H7 (cell line): Measurements from ENCODE around the gene MAMDC2. TPM values are rescaled to one million over a fixed set of nuclear protein-coding genes. Genes with fewer than 3 reads are reported as not detected.
A peak's percentile ranks its signal among the peaks of the same experiment; 100 is the strongest.

Experiments used
- DNase-seq: peaks from one replicate; pipeline ENCODE4 v3.0.0; 2012
- H3K27me3 ChIP-seq: 2 replicates; pipeline ENCODE4 v1.6.0; 2011; ENCODE audit warnings: mild to moderate bottlenecking, low read length; ENCODE audit not compliant: control insufficient read depth, insufficient read depth
- H3K36me3 ChIP-seq: replicated peaks from 2 replicates; pipeline ENCODE4 v1.5.1; 2011; ENCODE audit warnings: low read length; ENCODE audit not compliant: control insufficient read depth, insufficient read depth
- H3K4me3 ChIP-seq: 2 replicates; pipeline ENCODE4 v1.5.1; 2011; ENCODE audit warnings: low read depth, mild to moderate bottlenecking, control low read depth, low read length, moderate library complexity; ENCODE audit not compliant: insufficient read depth
- total RNA-seq: library from RNA; depleted of rRNA; stranded (reverse); fragments of >200 nt; shearing (Covaris generic); gene quantifications from 2 replicates; pipeline ENCODE4 v1.2.3, GENCODE V29; 2014

The MAMDC2 gene
- total RNA-seq, 1 experiment from 2014 or later = 5.4 TPM

- H3K4me3 ChIP-seq = no peak overlapping the region
- DNase-seq = no peak
- H3K27me3 ChIP-seq = no peaks in the 10 kb centered on the region
- H3K36me3 ChIP-seq = no peaks in the 10 kb centered on the region
Observed at GRCh38 chr9:70066874-70067273, 23.2 kb downstream of the MAMDC2 start.

GRCh38 chr9:70069704-70070103 is 26.1 kb downstream of the MAMDC2 start:
- Histone ChIP-seq H3K4me3 (no peak overlapping the region), H3K36me3 (no peaks in the 10 kb centered on the region), H3K27me3 (no peaks in the 10 kb centered on the region)
- no peak for DNase-seq

GRCh38 chr9:70073193-70073592 is 29.5 kb downstream of the MAMDC2 start:
- no peaks in the 10 kb centered on the region for H3K27me3 ChIP-seq
- H3K36me3 ChIP-seq = no peaks in the 10 kb centered on the region
- DNase-seq = no peak
- H3K4me3 ChIP-seq = no peak overlapping the region

- no peaks in the 10 kb centered on the region for H3K36me3 ChIP-seq
- no peaks in the 10 kb centered on the region for H3K27me3 ChIP-seq
- DNase-seq = no peak
- H3K4me3 ChIP-seq = no peak overlapping the region
Observed at GRCh38 chr9:70073756-70074155, 30.1 kb downstream of the MAMDC2 start.

- no peak for DNase-seq
- Histone ChIP-seq H3K4me3 (no peak overlapping the region), H3K27me3 (no peaks in the 10 kb centered on the region), H3K36me3 (no peaks in the 10 kb centered on the region)
Observed at GRCh38 chr9:70076678-70077077, 33.0 kb downstream of the MAMDC2 start.

GRCh38 chr9:70079417-70080037 is 35.9 kb downstream of the MAMDC2 start:
- DNase-seq = no peak
- H3K36me3 ChIP-seq = no peaks in the 10 kb centered on the region
- H3K27me3 ChIP-seq = no peaks in the 10 kb centered on the region
- no peak overlapping the region for H3K4me3 ChIP-seq

- no peak for DNase-seq
- no peaks in the 10 kb centered on the region for H3K36me3 ChIP-seq
- H3K27me3 ChIP-seq = no peaks in the 10 kb centered on the region
- H3K4me3 ChIP-seq = no peak overlapping the region
Observed at GRCh38 chr9:70080481-70081119, 37.0 kb downstream of the MAMDC2 start.

GRCh38 chr9:70081120-70081495 is 37.5 kb downstream of the MAMDC2 start:
- Histone ChIP-seq H3K4me3 (no peak overlapping the region), H3K27me3 (no peaks in the 10 kb centered on the region), H3K36me3 (no peaks in the 10 kb centered on the region)
- no peak for DNase-seq

GRCh38 chr9:70083429-70083828 is 39.8 kb downstream of the MAMDC2 start:
- H3K36me3 ChIP-seq = no peaks in the 10 kb centered on the region
- H3K4me3 ChIP-seq = no peak overlapping the region
- no peak for DNase-seq
- no peaks in the 10 kb centered on the region for H3K27me3 ChIP-seq

- DNase-seq = peak; percentile 15
- no peaks in the 10 kb centered on the region for H3K27me3 ChIP-seq
- H3K4me3 ChIP-seq = no peak overlapping the region
- H3K36me3 ChIP-seq = no peaks in the 10 kb centered on the region
Observed at GRCh38 chr9:70085241-70085640, 41.6 kb downstream of the MAMDC2 start.

GRCh38 chr9:70091103-70091502 is 47.5 kb downstream of the MAMDC2 start:
- H3K27me3 ChIP-seq = no peaks in the 10 kb centered on the region
- no peaks in the 10 kb centered on the region for H3K36me3 ChIP-seq

GRCh38 chr9:70091572-70091971 is 47.9 kb downstream of the MAMDC2 start:
- Histone ChIP-seq H3K27me3 (no peaks in the 10 kb centered on the region), H3K4me3 (no peak overlapping the region), H3K36me3 (no peaks in the 10 kb centered on the region)
- no peak for DNase-seq

More at GRCh38 chr9:70091103-70091502, 47.5 kb downstream of the MAMDC2 start:
- H3K4me3 ChIP-seq = no peak overlapping the region
- no peak for DNase-seq

GRCh38 chr9:70092190-70092589 is 48.5 kb downstream of the MAMDC2 start:
- DNase-seq = no peak
- Histone ChIP-seq H3K36me3 (no peaks in the 10 kb centered on the region), H3K27me3 (no peaks in the 10 kb centered on the region), H3K4me3 (no peak overlapping the region)

GRCh38 chr9:70093095-70093494 is 49.4 kb downstream of the MAMDC2 start:
- no peak for DNase-seq
- Histone ChIP-seq H3K4me3 (no peak overlapping the region), H3K36me3 (no peaks in the 10 kb centered on the region), H3K27me3 (no peaks in the 10 kb centered on the region)

- H3K4me3 ChIP-seq = no peak overlapping the region
- H3K36me3 ChIP-seq = no peaks in the 10 kb centered on the region
- DNase-seq = no peak
- no peaks in the 10 kb centered on the region for H3K27me3 ChIP-seq
Observed at GRCh38 chr9:70093944-70094343, 50.3 kb downstream of the MAMDC2 start.
